ENCODE results near the gene MYF6.

MYF6 gene

GRCh38 chr12:80712866-80713265 lies 5.4 kb downstream of the MYF6 start:
- Histone ChIP-seq H3K9ac (no peak overlapping the region), H3K9me3 (replicated peaks in 1 of 11) (peaks cover 8 to 19% (median 14%) of the 10 kb centered on the region in 11 experiments; a peak in 17 of 22 replicates)

GRCh38 chr12:80713419-80713818 lies 6.0 kb downstream of the MYF6 start:
- TF ChIP-seq Cebpa-rat (IDR thresholded peaks at IDR 0.05) = no peak
- no peaks in the 10 kb centered on the region for H3K36me3 ChIP-seq
- no peaks in the 10 kb centered on the region for H4K20me1 ChIP-seq
- no peak overlapping the region for H3K27ac ChIP-seq
- H3K4me2 ChIP-seq = no peak overlapping the region
- no peaks in the 10 kb centered on the region for H3K27me3 ChIP-seq
- no peak overlapping the region for H3K9ac ChIP-seq
- H3K4me1 ChIP-seq = no peaks in the 10 kb centered on the region
- H3K9me3 ChIP-seq (replicated peaks in 1 of 11) = peaks cover 8 to 17% (median 11%) of the 10 kb centered on the region in 11 experiments; a peak in 17 of 22 replicates
- H3K4me3 ChIP-seq = no peak overlapping the region

More at GRCh38 chr12:80712866-80713265, 5.4 kb downstream of the MYF6 start:
- Histone ChIP-seq H3K4me2 (no peak overlapping the region), H3K27me3 (no peaks in the 10 kb centered on the region), H4K20me1 (no peaks in the 10 kb centered on the region), H3K36me3 (no peaks in the 10 kb centered on the region; a peak in 1 of 22 replicates), H3K4me1 (no peaks in the 10 kb centered on the region), H3K4me3 (no peak overlapping the region), H3K27ac (no peak overlapping the region)
- TF ChIP-seq Cebpa-rat (IDR thresholded peaks at IDR 0.05) = no peak

- no peak overlapping the region for H3K4me3 ChIP-seq
- no peaks in the 10 kb centered on the region for H3K36me3 ChIP-seq
- H3K9ac ChIP-seq = no peak overlapping the region
- H4K20me1 ChIP-seq = no peaks in the 10 kb centered on the region
- H3K4me2 ChIP-seq = no peak overlapping the region
- H3K9me3 ChIP-seq (replicated peaks in 1 of 11) = peaks cover 6 to 10% (median 9%) of the 10 kb centered on the region in 11 experiments; a peak in 16 of 22 replicates
- H3K4me1 ChIP-seq = no peaks in the 10 kb centered on the region
- TF ChIP-seq Cebpa-rat (IDR thresholded peaks at IDR 0.05) = no peak
- no peaks in the 10 kb centered on the region for H3K27me3 ChIP-seq
- H3K27ac ChIP-seq = no peak overlapping the region
These were observed 6.6 kb downstream of the MYF6 start for GRCh38 chr12:80714055-80714454.

GRCh38 chr12:80714846-80715245 lies 7.4 kb downstream of the MYF6 start:
- peaks cover 4 to 10% (median 9%) of the 10 kb centered on the region in 11 experiments; a peak in 16 of 22 replicates for H3K9me3 ChIP-seq (replicated peaks in 1 of 11)
- no peak overlapping the region for H3K27ac ChIP-seq
- H3K9ac ChIP-seq = no peak overlapping the region
- H3K4me3 ChIP-seq = no peak overlapping the region
- TF ChIP-seq Cebpa-rat (IDR thresholded peaks at IDR 0.05) = no peak
- H3K4me1 ChIP-seq = no peaks in the 10 kb centered on the region
- H4K20me1 ChIP-seq = no peaks in the 10 kb centered on the region
- H3K4me2 ChIP-seq = no peak overlapping the region
- no peaks in the 10 kb centered on the region for H3K27me3 ChIP-seq
- H3K36me3 ChIP-seq = no peaks in the 10 kb centered on the region

GRCh38 chr12:80715713-80716249 lies 8.3 kb downstream of the MYF6 start:
- Histone ChIP-seq H3K4me2 (no peak overlapping the region), H3K9ac (no peak overlapping the region), H3K9me3 (replicated peaks in 1 of 11) (peaks cover 4 to 10% (median 9%) of the 10 kb centered on the region in 11 experiments; a peak in 16 of 22 replicates), H3K27me3 (no peaks in the 10 kb centered on the region), H4K20me1 (no peaks in the 10 kb centered on the region), H3K4me1 (no peaks in the 10 kb centered on the region), H3K36me3 (no peaks in the 10 kb centered on the region), H3K4me3 (no peak overlapping the region), H3K27ac (no peak overlapping the region)
- TF ChIP-seq Cebpa-rat (IDR thresholded peaks at IDR 0.05) = no peak

- H3K36me3 ChIP-seq = no peaks in the 10 kb centered on the region
- H3K27me3 ChIP-seq = no peaks in the 10 kb centered on the region
- peaks cover 4 to 10% (median 9%) of the 10 kb centered on the region in 11 experiments; a peak in 16 of 22 replicates for H3K9me3 ChIP-seq (replicated peaks in 1 of 11)
- no peak within 1 kb of the TSS for H3K4me3 ChIP-seq
- H3K9ac ChIP-seq = no peak within 1 kb of the TSS
- TF ChIP-seq Cebpa-rat (IDR thresholded peaks at IDR 0.05) = no peak
- no peak within 1 kb of the TSS for H3K27ac ChIP-seq
- H3K4me1 ChIP-seq = peaks cover 0 to 7% (median 0%) of the 10 kb centered on the region in 10 experiments; a peak in 1 of 20 replicates
- no peaks in the 10 kb centered on the region for H4K20me1 ChIP-seq
- no peak within 1 kb of the TSS for H3K4me2 ChIP-seq
These were observed 9.4 kb downstream of the MYF6 start, which contains the start of gene MYF5 for GRCh38 chr12:80716696-80717469. TSS of gene MYF5 (plus strand) at chr12:80716912. CDS start at chr12:80717064, 152 bp downstream.

DNA sequence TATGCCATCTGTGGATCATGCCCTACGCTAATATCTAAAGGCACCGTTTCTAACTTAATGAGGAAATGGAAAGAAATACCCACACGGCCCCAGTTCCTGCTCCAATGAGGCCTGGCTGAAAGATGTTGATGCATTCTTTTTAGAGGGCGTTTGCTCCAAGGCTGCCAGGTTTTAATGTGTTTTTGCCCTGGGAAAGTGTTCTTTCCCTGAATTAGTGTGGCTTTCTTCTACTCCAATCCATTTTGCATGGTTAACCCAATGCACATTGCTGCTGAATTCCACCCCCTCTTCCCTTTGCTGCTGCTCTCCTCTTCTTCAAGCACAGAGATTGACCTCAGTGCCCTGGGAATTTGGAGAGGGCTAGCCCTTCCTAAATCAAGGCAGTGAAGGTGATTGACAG lies 10.4 kb downstream of the MYF6 start:
- Histone ChIP-seq H3K4me3 (no peak overlapping the region), H4K20me1 (no peaks in the 10 kb centered on the region), H3K4me1 (peaks cover 0 to 7% (median 0%) of the 10 kb centered on the region in 10 experiments; a peak in 1 of 20 replicates), H3K9me3 (replicated peaks in 1 of 11) (peaks cover 4 to 10% (median 9%) of the 10 kb centered on the region in 11 experiments; a peak in 16 of 22 replicates), H3K9ac (no peak overlapping the region), H3K27me3 (no peaks in the 10 kb centered on the region), H3K36me3 (no peaks in the 10 kb centered on the region), H3K4me2 (no peak overlapping the region), H3K27ac (no peak overlapping the region)
- TF ChIP-seq Cebpa-rat (IDR thresholded peaks at IDR 0.05) = no peak

GRCh38 chr12:80720516-80720915 lies 13.1 kb downstream of the MYF6 start:
- Histone ChIP-seq H3K27me3 (no peaks in the 10 kb centered on the region), H3K9me3 (replicated peaks in 1 of 11) (peaks cover 4 to 10% (median 9%) of the 10 kb centered on the region in 11 experiments; a peak in 15 of 22 replicates), H3K36me3 (no peaks in the 10 kb centered on the region), H4K20me1 (no peaks in the 10 kb centered on the region), H3K4me3 (no peak overlapping the region), H3K4me2 (no peak overlapping the region), H3K4me1 (peaks cover 0 to 7% (median 0%) of the 10 kb centered on the region in 10 experiments; a peak in 1 of 20 replicates), H3K9ac (no peak overlapping the region), H3K27ac (no peak overlapping the region)
- TF ChIP-seq Cebpa-rat (IDR thresholded peaks at IDR 0.05) = no peak

DNA sequence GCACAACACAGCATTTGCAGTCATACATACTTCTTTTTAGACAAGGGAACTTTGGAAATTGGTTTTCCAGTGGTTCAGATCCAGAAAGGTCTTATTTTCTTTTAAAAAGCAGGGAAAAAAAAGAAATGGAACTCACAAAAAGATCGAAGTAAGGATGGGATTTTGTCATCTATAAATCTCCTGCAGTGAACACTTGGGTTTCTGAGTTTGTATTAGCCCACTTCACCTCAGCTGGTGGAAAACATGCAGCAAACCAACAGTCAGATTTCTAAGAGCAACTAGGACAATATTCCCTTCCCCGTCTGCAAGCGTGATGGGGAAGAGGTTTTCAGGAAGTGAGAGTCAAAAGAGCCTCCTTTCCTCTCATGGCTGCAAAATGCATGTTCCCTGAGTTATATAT lies 13.9 kb downstream of the MYF6 start:
- H3K4me3 ChIP-seq = no peak overlapping the region
- no peak overlapping the region for H3K4me2 ChIP-seq
- peaks cover 0 to 7% (median 0%) of the 10 kb centered on the region in 10 experiments; a peak in 1 of 20 replicates for H3K4me1 ChIP-seq
- H3K36me3 ChIP-seq = no peaks in the 10 kb centered on the region
- H4K20me1 ChIP-seq = no peaks in the 10 kb centered on the region
- no peak overlapping the region for H3K27ac ChIP-seq
- no peak for TF ChIP-seq Cebpa-rat (IDR thresholded peaks at IDR 0.05)
- H3K9me3 ChIP-seq (replicated peaks in 1 of 11) = peaks cover 4 to 10% (median 9%) of the 10 kb centered on the region in 11 experiments; a peak in 15 of 22 replicates
- H3K27me3 ChIP-seq = no peaks in the 10 kb centered on the region
- H3K9ac ChIP-seq = no peak overlapping the region

Data from BLaER1 treated with 17β-estradiol and CSF1 and Interleukin-3, amounts not matched to agents 10 nM and 100 nM (cell line).